ENCODE measurements around the gene CALY.

- TF ChIP-seq POLR2A (IDR thresholded peaks at IDR 0.05): no peak
- no peak for TF ChIP-seq CTCF (IDR thresholded peaks at IDR 0.05)
Measured at GRCh38 chr10:133310789-133311188, 25.9 kb downstream of the CALY start.
